HG03064 (cell line): ENCODE results near the gene COMMD4.

Experiments
- ATAC-seq: cut with Tn5 transposase; IDR thresholded peaks from one replicate; pipeline ENCODE4 v1.9.1; 2021; ENCODE audit warnings: low read depth; ENCODE audit not compliant: unreplicated experiment

The COMMD4 gene

GRCh38 chr15:75354454-75354853 is 18.6 kb downstream of the COMMD4 start:
- no peak for ATAC-seq

- ATAC-seq = no peak
Observed at GRCh38 chr15:75355369-75355768, 19.5 kb downstream of the COMMD4 start.

- ATAC-seq = no peak
Observed at GRCh38 chr15:75356006-75356405, 20.1 kb downstream of the COMMD4 start.

- ATAC-seq = no peak
Observed at GRCh38 chr15:75356517-75356916, 20.7 kb downstream of the COMMD4 start.

GRCh38 chr15:75357976-75358673 is 22.3 kb downstream of the COMMD4 start:
- no peak for ATAC-seq

GRCh38 chr15:75358771-75359536 is 23.1 kb downstream of the COMMD4 start:
- no peak for ATAC-seq

- no peak for ATAC-seq
Observed at GRCh38 chr15:75359537-75360250, 23.8 kb downstream of the COMMD4 start.

- ATAC-seq = no peak
Observed at GRCh38 chr15:75360391-75360790, 24.5 kb downstream of the COMMD4 start.

GRCh38 chr15:75360856-75361255 is 25.0 kb downstream of the COMMD4 start:
- no peak for ATAC-seq

GRCh38 chr15:75361361-75361988 is 25.6 kb downstream of the COMMD4 start:
- ATAC-seq = no peak

GRCh38 chr15:75361989-75362641 is 26.3 kb downstream of the COMMD4 start:
- ATAC-seq = no peak

- ATAC-seq = no peak
Observed at GRCh38 chr15:75362642-75363249, 26.9 kb downstream of the COMMD4 start.

- no peak for ATAC-seq
Observed at GRCh38 chr15:75363786-75364185, 27.9 kb downstream of the COMMD4 start.

- no peak for ATAC-seq
Observed at GRCh38 chr15:75364881-75365280, 29.0 kb downstream of the COMMD4 start.

GRCh38 chr15:75366163-75366562 is 30.3 kb downstream of the COMMD4 start:
- no peak for ATAC-seq

- no peak for ATAC-seq
Observed at GRCh38 chr15:75367006-75367405, 31.1 kb downstream of the COMMD4 start.

GRCh38 chr15:75367406-75367912 is 31.6 kb downstream of the COMMD4 start:
- no peak for ATAC-seq

GRCh38 chr15:75367913-75368688 is 32.2 kb downstream of the COMMD4 start, which contains the start of gene MAN2C1:
Gene MAN2C1, minus strand, starts transcription at chr15:75368607. Its CDS starts 24 bp downstream, at chr15:75368583.
- ATAC-seq = peak; percentile 80

GRCh38 chr15:75368689-75369239 is 32.9 kb downstream of the COMMD4 start:
- ATAC-seq = no peak
